Esophagus muscularis mucosa (tissue), 3 donors: Measurements from ENCODE around the gene IQCH.

Experiments used
- CTCF ChIP-seq, 3 experiments: fragments of 200-600 bp in 2 of 3; fragments of 450-650 bp in 1 of 3; sonication (generic) in 2 of 3; IDR thresholded peaks; one replicate each; pipeline ENCODE4 v1.5.1; 2017 to 2019; ENCODE audit warnings: antibody characterized with exemption in 3 of 3, mild to moderate bottlenecking in 2 of 3, moderate library complexity in 1 of 3
- POLR2A ChIP-seq: fragments of 450-650 bp; IDR thresholded peaks from one replicate; pipeline ENCODE4 v1.6.1; 2017; ENCODE audit warnings: antibody characterized with exemption, moderate library complexity, mild to moderate bottlenecking, low read depth
- POLR2AphosphoS5 ChIP-seq, 2 donors: sonication (generic); formaldehyde crosslinking; IDR thresholded peaks; one replicate each; pipeline ENCODE4 v1.6.1; 2017; ENCODE audit warnings: antibody characterized with exemption in 2 of 2

GRCh38 chr15:67420137-67420536 is 165.6 kb downstream of the IQCH start:
- no peak for TF ChIP-seq CTCF (IDR thresholded peaks at IDR 0.05)
- TF ChIP-seq POLR2A, result no peak
- no peak for TF ChIP-seq POLR2AphosphoS5 (IDR thresholded peaks at IDR 0.05)
